GM21619 (cell line): ENCODE results near the gene ASB5.
A peak's percentile ranks its signal among the peaks of the same experiment; 100 is the strongest.
"Not testable (repeated sequence)": the region's sequence is repeated elsewhere in the genome, so short reads cannot be mapped to it uniquely, and the experiment has no call there.

ENCODE experiments used
- ATAC-seq: cut with Tn5 transposase; IDR thresholded peaks from one replicate; pipeline ENCODE4 v1.9.1; 2021; ENCODE audit not compliant: unreplicated experiment

Gene ASB5

DNA sequence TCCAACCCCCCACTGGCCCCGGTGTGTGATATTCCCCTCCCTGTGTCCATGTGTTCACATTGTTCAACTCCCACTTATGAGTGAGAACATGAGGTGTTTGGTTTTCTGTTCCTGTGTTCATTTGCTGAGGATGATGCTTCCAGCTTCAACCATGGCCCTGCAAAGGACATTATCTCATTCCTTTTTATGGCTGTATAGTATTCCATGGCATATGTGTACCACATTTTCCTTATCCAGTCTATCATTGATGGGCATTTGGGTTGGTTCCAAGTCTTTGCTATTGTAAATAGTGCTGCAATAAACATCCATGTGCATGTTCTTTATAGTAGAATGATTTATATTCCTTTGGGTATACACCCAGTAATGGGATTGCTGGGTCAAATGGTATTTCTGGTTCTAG is 10.5 kb upstream of the ASB5 start:
- not testable (repeated sequence) for ATAC-seq

DNA sequence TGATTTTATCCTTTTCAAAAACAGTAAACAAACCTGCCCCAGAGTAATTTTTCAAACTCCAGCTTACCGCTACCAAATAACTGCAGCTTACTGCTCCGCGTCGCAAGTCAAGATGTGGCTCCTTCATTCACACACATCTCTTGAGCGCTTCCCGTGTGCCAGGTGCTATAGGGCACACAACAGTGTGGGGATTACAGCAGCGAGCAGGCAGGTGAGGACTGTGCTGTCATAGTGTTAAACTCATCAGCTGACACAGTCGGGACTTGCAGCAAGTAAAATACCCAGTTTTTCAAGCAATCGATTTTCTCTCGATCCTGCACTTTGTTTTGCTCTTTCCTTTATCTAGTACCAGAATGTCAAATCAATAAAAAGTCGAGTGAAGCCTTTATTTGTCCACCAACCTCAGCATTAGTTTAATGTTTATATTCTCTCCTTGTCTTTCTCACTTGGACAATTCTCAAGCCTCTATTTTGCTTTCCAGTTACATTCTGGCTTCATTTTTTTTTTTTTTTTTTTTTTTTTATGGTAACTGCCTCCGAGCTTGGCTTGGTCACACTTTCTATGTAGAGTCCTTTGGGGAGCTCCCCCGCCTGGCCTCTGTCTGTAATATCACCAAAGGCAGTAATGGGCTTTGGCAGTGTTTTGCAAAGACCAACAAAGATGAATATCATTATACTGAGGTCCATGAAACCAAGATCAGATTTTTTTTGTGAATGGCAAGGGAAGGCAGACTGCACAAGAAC is 8.3 kb upstream of the ASB5 start:
- ATAC-seq: peak; percentile 95

DNA sequence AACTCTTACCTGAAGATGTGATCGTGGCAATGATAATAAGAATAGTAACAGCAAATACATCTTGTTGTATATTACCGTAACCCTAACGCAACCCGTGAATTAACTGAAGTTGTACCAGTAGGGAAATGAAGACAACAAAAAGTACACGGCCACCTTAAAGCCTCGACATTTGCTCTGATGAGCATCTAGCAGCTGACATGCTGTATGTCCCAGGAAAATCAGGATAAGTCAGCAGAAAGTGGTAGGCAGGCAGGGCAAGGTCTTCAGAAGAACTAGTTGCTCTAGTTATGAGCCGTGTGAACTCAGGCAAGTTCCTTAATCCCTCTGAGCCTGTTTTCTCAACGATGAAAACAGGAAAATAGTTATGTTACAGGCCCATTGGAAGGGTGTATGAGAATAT is 7.7 kb upstream of the ASB5 start:
- no peak for ATAC-seq

DNA sequence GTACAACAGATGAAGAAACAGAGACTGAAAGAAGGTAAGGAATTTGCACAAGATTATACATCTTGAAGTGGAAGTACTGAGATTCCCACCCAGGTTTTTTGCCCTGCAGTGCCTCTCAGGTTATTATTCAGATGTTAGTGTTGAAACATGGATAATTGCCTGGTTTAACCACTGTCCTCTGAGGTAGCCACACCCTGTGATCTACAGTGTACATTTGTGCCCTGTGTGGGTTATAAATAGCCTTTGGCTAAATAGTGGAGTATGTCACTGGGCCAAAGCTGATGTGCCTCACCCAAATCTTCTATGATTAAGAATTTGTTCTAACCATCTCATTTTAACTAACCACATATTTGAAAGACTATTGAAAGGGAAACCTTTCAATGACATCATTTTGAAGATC is 5.4 kb upstream of the ASB5 start:
- no peak for ATAC-seq

DNA sequence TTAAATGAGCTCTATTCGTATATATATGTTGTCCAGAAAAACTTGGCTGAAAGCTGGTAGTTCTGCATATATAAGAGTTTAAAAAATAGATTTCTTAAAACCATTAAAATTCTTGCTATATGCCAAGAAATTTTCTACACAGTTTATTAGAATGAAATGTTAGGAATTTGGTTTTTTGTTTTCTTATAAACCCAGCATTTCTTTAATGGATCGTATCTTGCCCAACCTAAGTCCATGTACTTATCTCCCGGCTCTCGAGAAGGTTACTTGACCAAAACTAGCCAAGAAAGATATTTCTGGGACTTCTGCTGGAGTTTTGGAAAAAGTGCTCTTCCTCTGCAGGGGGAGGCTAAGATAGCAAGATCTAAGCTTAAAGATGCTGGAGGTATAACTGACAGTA is 4.7 kb upstream of the ASB5 start:
- ATAC-seq: no peak

DNA sequence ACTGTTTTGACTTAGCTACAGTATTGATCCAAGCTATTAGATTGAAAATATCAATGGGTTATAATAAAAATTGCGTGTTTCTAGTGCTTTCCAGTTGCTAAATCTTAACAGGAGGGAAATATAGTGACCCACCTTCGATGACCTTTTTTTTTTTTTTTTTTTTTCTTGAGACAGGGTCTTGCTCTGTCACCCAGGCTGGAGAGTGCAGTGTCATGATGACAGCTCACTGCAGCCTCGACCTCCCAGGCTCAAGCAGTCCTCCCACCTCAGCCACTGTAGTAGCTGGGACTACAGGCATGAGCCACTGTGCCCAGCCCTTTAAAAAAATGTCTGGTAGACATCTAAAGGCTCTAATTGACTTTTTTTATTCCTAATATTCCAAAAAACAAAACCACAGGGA is 3.8 kb upstream of the ASB5 start:
- ATAC-seq: no peak

DNA sequence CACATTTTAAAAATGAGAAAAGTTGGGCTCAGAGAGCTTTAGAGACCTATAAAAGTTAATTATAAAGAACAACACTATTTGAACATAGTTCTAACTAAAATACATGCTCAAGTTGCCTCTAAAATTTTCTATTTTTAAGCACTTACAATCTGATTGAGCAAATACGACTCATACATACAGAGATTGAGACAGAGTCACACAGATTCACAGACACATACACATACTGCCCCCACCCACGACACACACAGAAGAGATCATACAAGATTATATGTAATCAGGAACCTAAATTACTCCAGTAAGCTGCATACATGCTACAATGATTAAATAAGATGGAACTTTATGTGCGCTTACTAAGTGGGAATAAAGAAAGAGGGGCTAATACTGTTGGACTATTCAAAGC is 2.7 kb upstream of the ASB5 start:
- ATAC-seq: no peak

DNA sequence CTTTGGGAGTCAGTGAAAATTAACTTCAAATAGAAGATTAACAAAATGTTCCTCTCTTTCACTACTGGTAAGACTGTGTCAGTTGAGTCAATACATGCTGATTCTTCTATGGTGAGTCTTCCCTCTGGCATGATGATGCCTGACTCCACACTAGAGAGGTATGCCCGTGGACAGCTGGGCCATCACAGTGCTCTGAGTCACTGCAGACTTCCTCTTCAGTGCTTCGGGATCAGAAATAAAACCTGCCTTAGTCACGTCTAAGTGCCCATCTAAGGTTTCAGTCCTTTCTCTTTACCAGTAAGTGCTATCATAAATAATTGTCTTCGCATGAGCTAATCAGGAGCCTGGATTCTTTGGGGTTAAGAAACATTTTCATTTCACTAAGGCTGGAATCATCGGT is 1.6 kb upstream of the ASB5 start:
- peak; percentile 41 for ATAC-seq

DNA sequence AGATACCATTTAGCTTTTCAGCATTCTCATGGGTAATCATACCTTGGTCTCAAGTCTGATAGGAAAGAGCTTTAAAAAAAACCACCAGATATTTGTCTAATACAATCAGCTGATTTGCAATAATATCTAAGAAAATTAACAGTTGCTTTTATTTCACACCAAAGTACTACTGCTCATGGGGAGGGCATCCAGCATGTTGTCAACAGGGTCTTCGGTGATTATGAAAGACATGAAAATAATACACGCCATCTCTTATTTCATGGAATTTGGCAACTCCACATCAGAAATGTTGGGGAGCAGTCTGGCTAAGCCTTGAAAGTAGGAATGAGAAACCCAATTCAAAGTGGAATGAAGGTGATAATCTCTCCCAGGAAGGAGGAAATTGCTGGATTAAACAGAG is 3.0 kb downstream of the ASB5 start:
- ATAC-seq: no peak

DNA sequence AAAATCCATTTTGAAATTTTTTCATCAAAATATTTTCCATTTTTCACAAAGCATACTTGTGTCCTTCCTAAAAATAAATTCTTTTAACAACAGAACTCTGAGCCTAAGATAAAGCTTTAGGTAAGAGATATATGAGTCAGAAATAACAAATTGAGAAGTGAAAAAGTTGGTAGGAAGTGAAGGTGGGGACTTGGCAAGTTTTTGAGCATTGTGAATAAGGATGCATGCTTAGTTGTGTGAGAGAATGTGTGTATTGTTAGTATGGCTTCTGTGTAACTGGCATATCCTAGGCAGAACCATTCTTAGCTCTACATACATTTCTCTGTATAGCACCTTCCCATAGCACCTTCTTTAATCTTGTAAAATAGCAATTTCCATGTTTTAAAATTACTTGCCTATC is 6.8 kb downstream of the ASB5 start:
- peak; percentile 74 for ATAC-seq

DNA sequence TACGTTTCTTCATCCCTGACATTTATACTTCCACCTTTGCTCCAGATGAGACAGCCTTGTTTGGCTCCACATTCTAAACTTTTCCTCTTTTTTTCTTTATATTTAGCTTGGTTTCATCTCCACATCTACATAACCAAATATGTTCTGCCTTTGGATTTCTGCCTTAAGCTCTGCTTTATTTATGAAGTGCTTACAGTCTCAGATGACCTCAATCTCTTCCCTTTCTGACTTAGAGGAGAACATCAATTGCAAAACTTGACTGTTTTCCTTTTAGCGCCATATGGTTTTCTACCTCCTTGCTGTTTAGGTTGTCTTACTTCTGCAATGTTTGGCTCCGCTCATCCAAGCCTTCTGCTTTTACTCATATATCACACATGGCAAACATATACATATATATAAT is 7.5 kb downstream of the ASB5 start:
- no peak for ATAC-seq

DNA sequence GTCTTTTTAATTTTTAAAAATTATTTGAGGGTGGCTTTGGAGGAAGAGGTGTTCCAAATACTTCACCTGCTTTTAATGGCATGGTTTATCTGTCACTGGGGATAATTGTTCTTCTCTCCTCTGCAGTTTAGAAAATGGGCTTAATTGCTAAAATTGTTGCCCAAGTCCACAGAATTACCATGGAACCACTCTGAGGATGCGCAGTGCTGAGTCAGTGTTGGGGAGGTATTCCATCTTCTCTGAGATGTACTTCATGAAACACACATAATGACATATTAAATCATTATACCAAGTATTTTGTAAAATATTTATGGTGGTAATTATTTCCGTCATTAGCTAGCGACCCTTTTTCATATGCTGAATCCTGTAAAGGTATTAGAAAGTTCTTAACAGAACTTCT is 8.0 kb downstream of the ASB5 start:
- no peak for ATAC-seq

DNA sequence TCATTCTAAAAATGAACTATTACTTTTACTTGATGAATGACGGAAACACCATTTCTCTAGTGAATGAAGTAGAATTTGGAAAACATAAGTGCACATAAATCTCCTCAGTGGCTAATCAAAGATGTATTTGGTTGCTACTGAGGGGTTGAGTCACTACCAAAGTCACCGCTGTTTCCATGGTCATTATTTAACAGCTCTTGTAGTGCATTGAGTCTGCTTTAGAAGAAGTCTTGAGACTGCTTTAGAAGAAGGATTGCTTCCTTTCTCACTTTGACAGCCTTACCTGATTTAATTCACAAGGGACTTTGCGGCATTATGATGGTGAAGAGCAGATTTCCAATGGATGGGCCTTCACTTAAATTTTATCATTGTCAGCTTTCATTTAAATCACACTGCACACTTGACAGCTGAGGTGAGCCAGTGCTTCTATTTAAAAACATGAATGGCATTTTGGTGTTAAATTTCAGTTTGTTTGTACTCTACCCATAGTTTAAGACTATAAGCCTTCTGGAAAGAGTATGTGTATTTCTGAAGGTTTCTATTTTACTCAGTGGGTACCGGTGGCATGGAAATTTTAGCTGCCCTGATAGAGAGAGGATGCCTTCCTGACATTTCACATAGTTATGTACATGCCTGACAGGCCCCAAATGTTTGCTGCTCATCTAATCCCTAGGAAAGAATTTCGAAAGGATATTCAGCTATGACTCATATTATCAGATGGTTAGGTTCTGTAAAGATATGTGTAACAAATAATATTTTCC is 9.5 kb downstream of the ASB5 start:
- no peak for ATAC-seq

DNA sequence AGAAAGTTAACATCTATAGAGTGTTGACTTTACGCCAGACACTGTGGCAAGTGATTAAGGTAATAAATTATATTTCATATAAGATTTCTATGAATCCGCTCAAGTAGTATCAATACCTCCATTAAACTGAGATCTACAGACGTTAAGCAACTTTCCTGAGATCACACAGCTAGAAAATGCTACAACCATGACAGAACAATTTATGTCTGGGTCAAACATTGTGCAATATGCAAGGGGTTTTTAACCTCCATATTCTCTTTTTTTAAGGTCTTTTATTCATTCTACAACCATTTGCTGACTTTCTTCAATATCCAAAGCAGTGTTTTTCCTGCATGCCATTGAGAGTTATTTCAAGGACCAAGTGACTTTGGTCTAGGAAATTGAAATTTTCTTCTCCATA is 10.9 kb downstream of the ASB5 start:
- ATAC-seq: no peak

DNA sequence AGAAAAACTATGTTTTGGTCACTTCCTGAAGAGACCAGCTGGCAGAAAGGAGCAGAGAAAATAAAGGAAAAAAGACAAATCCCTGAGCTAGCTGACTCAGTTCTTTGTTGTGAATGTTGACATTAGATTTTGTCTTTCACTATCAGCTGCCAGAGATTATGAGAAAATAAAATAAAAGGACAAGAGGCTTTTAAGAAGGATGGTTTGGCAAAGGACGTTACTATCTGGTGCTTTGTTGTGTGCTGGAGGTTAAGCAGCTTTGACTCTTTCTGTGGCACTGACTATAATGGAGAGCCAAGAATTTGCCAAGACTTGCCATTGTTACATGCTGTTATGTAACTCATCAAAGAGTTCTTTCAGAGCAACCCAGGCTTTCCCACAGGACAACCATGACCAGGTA is 12.1 kb downstream of the ASB5 start:
- no peak for ATAC-seq

DNA sequence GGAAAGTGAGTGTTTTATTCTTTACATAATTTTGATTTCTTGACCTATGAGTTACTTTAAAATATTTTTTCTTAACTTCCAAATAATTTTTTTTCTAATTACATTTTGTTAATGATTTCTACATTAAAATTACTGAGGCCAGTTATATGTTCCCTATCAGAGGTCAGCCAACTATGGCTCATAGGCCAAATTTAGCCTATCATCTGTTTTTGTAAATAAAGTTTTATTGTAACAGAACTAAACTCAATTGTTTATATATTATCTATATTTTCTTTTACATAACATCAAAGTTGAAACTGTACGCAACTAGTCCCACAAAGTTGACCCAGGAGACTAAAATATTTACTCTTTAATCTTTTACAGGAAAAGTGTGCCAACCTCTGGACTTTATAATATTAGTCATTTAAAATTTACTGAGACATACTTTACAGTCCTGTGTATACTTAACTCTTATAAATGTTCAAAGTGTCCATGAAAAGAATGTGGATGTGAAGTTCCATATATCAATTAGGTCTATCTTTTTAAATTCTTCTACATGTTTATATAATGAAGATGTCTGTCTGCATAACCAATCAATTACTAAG is 26.2 kb downstream of the ASB5 start:
- no peak for ATAC-seq

DNA sequence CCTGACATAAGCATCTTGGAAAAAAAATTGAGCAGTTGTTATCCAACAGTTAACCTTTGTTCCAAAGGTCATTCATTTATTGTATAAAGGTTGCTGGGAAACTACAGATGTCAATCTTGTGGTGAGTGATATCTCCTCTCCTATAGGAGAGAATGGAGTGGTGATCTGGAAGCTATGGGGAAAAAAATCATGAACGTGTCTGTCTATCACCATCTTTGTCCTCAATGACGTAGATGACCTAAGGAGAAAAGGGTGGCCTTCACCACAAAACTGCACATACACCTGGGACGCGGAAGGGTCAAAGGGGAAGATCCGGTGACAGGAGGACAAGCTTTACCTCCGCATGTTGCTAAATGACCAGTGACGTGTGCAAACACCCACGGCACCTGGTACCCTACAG is 27.3 kb downstream of the ASB5 start:
- no peak for ATAC-seq

DNA sequence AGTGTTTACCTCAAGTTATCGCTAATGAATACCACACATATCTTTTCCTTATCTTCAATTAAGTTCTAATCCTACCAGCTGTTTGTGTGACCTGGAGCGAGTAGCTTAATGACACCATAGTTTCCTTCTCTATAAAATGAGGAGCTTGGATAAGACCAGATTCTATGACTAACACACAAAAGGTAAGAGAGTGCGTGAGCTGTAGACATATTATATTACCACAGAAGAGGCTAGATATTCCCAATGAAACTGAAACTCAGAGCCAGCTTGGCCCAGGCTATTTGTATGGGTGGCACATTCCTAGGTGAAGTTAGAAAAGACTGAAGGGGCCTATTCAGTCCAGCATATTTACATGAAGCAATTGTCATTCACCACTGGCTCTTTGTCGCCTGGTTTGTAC is 30.2 kb downstream of the ASB5 start:
- no peak for ATAC-seq

DNA sequence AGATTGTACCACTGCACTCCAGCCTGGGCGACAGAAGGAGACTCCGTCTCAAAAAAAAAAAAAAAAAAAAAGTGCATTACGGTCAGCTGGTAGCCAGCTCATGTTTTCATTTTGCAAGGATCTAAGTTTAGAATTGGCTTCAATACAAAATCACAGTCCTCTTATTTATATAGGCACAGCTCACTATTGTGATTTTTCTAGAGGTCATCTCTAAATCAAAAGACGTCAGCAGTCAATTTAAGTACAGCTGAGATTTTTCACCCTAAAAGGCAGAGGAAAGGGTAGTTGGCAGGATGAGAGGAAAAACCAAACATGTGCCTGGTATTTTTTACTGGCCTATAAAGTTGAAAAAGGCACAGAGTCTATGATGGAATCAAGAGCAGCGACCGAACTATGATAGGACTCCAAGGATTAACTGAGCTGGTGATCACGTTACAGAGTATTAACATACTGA is 30.8 kb downstream of the ASB5 start:
- ATAC-seq: no peak

DNA sequence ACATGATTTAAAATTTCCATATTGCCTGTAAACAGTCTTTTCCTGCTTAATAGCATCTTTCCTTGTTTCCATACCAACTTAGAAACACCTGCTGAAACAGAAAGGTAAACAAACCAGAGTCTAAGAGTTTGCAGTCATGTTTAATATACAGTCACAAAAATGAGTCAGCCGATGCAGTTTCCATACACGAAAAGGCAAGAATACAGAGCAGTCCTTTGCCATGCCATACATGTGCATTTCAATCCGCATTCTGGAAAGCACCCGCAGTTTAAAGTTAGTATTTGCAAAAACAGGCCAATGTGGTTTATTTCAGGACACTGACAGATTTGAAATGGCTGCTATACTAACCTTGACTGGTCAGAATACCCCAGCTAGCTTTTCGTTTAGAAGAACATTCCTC is 32.1 kb downstream of the ASB5 start:
- ATAC-seq: no peak

DNA sequence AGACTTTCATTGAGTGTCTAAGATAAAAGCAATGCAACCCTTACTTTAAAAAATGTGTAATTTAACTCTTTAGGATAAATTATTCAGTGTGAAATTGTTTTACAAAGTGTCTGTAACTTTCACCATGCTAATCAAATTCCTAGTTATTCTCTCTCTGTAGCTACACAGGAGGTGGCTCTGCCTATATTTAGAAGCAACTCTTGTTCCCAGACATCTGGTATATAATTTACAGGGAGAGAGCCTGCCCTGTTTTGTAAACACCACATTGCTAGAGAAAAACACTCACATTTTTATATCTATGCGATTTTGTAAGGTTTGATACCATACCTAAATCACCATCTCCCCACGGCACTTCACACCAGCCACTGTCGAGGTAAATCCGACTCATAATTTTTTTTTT is 38.2 kb downstream of the ASB5 start:
- ATAC-seq: no peak

DNA sequence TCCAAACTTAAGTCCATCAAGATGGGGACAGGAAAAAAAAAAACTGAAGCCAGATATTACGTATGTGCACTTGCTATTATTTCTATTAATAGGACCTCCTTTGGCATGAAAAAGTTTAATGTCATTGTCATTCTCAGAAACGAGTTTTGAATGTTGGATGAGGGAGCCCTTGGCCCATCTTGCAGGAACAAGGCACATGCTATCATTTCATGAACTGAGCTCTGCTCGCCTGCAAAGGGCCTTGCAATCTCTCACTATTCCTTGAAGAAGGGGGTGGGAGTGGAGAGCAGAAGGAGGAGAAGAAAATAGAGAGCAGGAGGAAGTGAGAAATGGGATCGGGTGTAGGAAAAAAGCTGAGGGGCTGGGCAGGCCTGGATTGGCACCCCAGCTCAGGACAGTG is 39.4 kb downstream of the ASB5 start:
- ATAC-seq: no peak
